ENCODE data around the gene SEZ6L. TPM values are rescaled to one million over a fixed set of nuclear protein-coding genes. Genes with fewer than 3 reads are reported as not detected.

Gene SEZ6L
- total and polyA plus RNA-seq, 10 of the 15 experiments (the other 5 are each of a cell fraction or from before 2014, with no cell fraction given) = not detected

DNA sequence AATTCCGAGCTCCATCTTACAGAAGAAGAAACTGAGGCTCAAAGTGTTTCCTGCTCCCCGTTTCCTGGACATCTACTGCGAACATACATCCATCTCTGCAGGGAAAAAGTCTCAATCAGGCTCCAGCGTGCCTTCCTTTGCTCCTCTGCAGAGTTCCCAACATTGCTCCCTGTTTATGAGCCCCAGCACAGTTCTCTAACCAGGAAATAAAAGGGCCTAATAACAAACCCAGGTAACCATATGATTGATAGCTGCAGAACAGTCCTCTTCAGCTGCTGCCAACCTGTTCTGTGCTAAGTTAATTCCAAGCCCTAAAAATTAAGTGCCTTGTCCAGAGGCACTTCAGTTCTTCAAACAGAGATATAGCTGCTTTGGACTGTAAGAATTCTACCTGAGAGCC lies 154.9 kb downstream of the SEZ6L start:
- intact Hi-C loops (cut with micrococcal nuclease; ENCODE audit: unreplicated experiment) = no loop called here
- CTCF ChIA-PET = interaction anchor here (0.5 to 1.2 kb wide), 2 partner anchors 351 to 551 kb away, joined by 4 read pairs; no protein-coding TSS in a partner anchor
- TF ChIP-seq EZH2 (IDR thresholded peaks at IDR 0.05; ENCODE audit: borderline replicate concordance, control insufficient read depth, low read depth, low read length) (no peak), RBBP5 (conservative IDR thresholded peaks at IDR 0.05) (no peak), SUPT20H (IDR thresholded peaks at IDR 0.05; ENCODE audit: borderline replicate concordance, control insufficient read depth, low read depth, low read length) (no peak), BRCA1 (IDR thresholded peaks at IDR 0.05; ENCODE audit: low read depth, low read length) (no peak), ATF7 (IDR thresholded peaks at IDR 0.05; ENCODE audit: low read depth) (no peak), YBX1 (IDR thresholded peaks at IDR 0.05) (no peak), TCF7 (IDR thresholded peaks at IDR 0.05; ENCODE audit: borderline replicate concordance) (no peak), SMC3 (IDR thresholded peaks at IDR 0.05; ENCODE audit: borderline replicate concordance, low read length) (no peak), GABPA (IDR thresholded peaks at IDR 0.05; ENCODE audit: low read depth) (no peak), RB1 (IDR thresholded peaks at IDR 0.05; ENCODE audit: borderline replicate concordance) (no peak), NR2C2 (IDR thresholded peaks at IDR 0.05; ENCODE audit: borderline replicate concordance, control insufficient read depth, insufficient read length, low read depth) (no peak)
- TF ChIP-seq, protein P1, sequence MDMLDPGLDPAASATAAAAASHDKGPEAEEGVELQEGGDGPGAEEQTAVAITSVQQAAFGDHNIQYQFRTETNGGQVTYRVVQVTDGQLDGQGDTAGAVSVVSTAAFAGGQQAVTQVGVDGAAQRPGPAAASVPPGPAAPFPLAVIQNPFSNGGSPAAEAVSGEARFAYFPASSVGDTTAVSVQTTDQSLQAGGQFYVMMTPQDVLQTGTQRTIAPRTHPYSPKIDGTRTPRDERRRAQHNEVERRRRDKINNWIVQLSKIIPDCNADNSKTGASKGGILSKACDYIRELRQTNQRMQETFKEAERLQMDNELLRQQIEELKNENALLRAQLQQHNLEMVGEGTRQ (IDR thresholded peaks at IDR 0.05; ENCODE audit: borderline replicate concordance, low read depth, low read length) = no peak
- TF ChIP-seq, protein P2, sequence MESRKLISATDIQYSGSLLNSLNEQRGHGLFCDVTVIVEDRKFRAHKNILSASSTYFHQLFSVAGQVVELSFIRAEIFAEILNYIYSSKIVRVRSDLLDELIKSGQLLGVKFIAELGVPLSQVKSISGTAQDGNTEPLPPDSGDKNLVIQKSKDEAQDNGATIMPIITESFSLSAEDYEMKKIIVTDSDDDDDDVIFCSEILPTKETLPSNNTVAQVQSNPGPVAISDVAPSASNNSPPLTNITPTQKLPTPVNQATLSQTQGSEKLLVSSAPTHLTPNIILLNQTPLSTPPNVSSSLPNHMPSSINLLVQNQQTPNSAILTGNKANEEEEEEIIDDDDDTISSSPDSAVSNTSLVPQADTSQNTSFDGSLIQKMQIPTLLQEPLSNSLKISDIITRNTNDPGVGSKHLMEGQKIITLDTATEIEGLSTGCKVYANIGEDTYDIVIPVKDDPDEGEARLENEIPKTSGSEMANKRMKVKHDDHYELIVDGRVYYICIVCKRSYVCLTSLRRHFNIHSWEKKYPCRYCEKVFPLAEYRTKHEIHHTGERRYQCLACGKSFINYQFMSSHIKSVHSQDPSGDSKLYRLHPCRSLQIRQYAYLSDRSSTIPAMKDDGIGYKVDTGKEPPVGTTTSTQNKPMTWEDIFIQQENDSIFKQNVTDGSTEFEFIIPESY (IDR thresholded peaks at IDR 0.05) = no peak
- TF ChIP-seq, protein P3, sequence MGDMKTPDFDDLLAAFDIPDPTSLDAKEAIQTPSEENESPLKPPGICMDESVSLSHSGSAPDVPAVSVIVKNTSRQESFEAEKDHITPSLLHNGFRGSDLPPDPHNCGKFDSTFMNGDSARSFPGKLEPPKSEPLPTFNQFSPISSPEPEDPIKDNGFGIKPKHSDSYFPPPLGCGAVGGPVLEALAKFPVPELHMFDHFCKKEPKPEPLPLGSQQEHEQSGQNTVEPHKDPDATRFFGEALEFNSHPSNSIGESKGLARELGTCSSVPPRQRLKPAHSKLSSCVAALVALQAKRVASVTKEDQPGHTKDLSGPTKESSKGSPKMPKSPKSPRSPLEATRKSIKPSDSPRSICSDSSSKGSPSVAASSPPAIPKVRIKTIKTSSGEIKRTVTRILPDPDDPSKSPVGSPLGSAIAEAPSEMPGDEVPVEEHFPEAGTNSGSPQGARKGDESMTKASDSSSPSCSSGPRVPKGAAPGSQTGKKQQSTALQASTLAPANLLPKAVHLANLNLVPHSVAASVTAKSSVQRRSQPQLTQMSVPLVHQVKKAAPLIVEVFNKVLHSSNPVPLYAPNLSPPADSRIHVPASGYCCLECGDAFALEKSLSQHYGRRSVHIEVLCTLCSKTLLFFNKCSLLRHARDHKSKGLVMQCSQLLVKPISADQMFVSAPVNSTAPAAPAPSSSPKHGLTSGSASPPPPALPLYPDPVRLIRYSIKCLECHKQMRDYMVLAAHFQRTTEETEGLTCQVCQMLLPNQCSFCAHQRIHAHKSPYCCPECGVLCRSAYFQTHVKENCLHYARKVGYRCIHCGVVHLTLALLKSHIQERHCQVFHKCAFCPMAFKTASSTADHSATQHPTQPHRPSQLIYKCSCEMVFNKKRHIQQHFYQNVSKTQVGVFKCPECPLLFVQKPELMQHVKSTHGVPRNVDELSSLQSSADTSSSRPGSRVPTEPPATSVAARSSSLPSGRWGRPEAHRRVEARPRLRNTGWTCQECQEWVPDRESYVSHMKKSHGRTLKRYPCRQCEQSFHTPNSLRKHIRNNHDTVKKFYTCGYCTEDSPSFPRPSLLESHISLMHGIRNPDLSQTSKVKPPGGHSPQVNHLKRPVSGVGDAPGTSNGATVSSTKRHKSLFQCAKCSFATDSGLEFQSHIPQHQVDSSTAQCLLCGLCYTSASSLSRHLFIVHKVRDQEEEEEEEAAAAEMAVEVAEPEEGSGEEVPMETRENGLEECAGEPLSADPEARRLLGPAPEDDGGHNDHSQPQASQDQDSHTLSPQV (IDR thresholded peaks at IDR 0.05) = no peak
- TF ChIP-seq, protein P4, sequence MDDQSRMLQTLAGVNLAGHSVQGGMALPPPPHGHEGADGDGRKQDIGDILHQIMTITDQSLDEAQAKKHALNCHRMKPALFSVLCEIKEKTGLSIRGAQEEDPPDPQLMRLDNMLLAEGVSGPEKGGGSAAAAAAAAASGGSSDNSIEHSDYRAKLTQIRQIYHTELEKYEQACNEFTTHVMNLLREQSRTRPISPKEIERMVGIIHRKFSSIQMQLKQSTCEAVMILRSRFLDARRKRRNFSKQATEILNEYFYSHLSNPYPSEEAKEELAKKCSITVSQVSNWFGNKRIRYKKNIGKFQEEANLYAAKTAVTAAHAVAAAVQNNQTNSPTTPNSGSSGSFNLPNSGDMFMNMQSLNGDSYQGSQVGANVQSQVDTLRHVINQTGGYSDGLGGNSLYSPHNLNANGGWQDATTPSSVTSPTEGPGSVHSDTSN (IDR thresholded peaks at IDR 0.05; ENCODE audit: insufficient replicate concordance, low read depth, low read length) = no peak
- TF ChIP-seq, protein P5, sequence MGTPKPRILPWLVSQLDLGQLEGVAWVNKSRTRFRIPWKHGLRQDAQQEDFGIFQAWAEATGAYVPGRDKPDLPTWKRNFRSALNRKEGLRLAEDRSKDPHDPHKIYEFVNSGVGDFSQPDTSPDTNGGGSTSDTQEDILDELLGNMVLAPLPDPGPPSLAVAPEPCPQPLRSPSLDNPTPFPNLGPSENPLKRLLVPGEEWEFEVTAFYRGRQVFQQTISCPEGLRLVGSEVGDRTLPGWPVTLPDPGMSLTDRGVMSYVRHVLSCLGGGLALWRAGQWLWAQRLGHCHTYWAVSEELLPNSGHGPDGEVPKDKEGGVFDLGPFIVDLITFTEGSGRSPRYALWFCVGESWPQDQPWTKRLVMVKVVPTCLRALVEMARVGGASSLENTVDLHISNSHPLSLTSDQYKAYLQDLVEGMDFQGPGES (IDR thresholded peaks at IDR 0.05) = no peak

More for the DNA sequence above, 154.9 kb downstream of the SEZ6L start:
- H3K4me2 ChIP-seq (ENCODE audit: control insufficient read depth, insufficient read depth) = no peak overlapping the region
- POLR2A ChIA-PET = no interaction called here
- no peak overlapping the region for H3K9ac ChIP-seq (ENCODE audit: control insufficient read depth, insufficient read depth, low read length)
- no peak overlapping the region for H3K27ac ChIP-seq (ENCODE audit: control insufficient read depth, insufficient read depth)
- H3K4me3 ChIP-seq = no peak overlapping the region
- no peaks in the 10 kb centered on the region for H4K20me1 ChIP-seq (ENCODE audit: control insufficient read depth, insufficient read depth)
- H3K9me3 ChIP-seq (replicated peaks; ENCODE audit: control insufficient read depth, insufficient read depth, low read length) = no peaks in the 10 kb centered on the region
- peaks cover 2% of the 10 kb centered on the region in 2 experiments; a peak in 2 of 4 replicates for H3K27me3 ChIP-seq (replicated peaks in 1 of 2; ENCODE audit: control insufficient read depth in 2 of 2, insufficient read depth in 2 of 2, low read length in 1 of 2)
- no peak overlapping the region for H2AFZ ChIP-seq (ENCODE audit: control insufficient read depth, low read depth, low read length)
- no peak for ATAC-seq
- BruUV-seq (replicated peaks) = no TSS peak
- 2% methylated on average over 4 of the region's 4 CpGs for WGBS (ENCODE audit: insufficient coverage, insufficient replicate concordance, low lambda C conversion rate, missing lambda C conversion rate)
- SMC1A ChIA-PET (ENCODE audit: uncharacterized antibody, unreplicated experiment) = interaction anchor here (0.6 kb wide), 1 partner anchor 105 kb away, joined by 3 read pairs; no protein-coding TSS in a partner anchor
- RAD21 ChIA-PET (ENCODE audit: unreplicated experiment) = no interaction called here
- no peaks in the 10 kb centered on the region for H3K4me1 ChIP-seq (ENCODE audit: control insufficient read depth, insufficient read depth, low read length)
- H3K79me2 ChIP-seq (ENCODE audit: control insufficient read depth, insufficient read depth, low read length) = no peaks in the 10 kb centered on the region
- H3K36me3 ChIP-seq (ENCODE audit: control insufficient read depth in 2 of 2, insufficient read depth in 2 of 2, low read length in 1 of 2) = no peaks in the 10 kb centered on the region
- no peak for FAIRE-seq
- DNase-seq (ENCODE audit: low read depth, low spot score) = no peak
- in situ Hi-C loops (cut with MboI) = no loop called here
